ENCODE results near the gene PIH1D2.

DNA sequence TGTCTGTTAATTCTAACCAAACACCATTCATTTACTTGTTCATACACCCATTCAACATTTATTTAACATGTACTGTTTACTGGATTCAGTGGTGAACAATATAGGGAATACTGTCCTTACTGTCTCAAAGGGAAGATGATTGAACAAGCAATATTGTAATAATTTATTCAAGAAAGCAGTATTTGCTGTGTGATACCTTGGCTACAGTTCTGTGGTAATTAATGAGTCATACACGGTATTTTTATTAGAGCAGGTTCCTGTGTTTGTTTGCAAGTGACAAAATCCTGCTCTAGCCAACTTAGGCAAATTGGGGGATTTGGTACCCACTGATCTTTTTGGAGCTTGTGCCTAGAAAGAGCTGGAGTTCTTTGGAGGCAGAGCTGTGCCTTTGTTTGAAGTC is 15.7 kb downstream of the PIH1D2 start:
- TF ChIP-seq, protein P1, sequence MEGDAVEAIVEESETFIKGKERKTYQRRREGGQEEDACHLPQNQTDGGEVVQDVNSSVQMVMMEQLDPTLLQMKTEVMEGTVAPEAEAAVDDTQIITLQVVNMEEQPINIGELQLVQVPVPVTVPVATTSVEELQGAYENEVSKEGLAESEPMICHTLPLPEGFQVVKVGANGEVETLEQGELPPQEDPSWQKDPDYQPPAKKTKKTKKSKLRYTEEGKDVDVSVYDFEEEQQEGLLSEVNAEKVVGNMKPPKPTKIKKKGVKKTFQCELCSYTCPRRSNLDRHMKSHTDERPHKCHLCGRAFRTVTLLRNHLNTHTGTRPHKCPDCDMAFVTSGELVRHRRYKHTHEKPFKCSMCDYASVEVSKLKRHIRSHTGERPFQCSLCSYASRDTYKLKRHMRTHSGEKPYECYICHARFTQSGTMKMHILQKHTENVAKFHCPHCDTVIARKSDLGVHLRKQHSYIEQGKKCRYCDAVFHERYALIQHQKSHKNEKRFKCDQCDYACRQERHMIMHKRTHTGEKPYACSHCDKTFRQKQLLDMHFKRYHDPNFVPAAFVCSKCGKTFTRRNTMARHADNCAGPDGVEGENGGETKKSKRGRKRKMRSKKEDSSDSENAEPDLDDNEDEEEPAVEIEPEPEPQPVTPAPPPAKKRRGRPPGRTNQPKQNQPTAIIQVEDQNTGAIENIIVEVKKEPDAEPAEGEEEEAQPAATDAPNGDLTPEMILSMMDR (IDR thresholded peaks at IDR 0.05), result no peak
- no peak for TF ChIP-seq POLR2A (IDR thresholded peaks at IDR 0.05)

Data from thyroid gland (tissue), 4 donors.